Upper lobe of left lung (tissue), 4 donors: ENCODE data around the gene FBXW10.
"Not testable (repeated sequence)": the region's sequence is repeated elsewhere in the genome, so short reads cannot be mapped to it uniquely, and the experiment has no call there.

ENCODE experiments used
- EP300 ChIP-seq, 4 donors: sonication (generic); formaldehyde crosslinking; IDR thresholded peaks; one replicate each; pipeline ENCODE4 v1.5.1; 2017; ENCODE audit warnings: antibody characterized with exemption in 4 of 4, control low read depth in 2 of 4
- POLR2A ChIP-seq, 4 donors: fragments of 450-650 bp; IDR thresholded peaks; one replicate each; pipeline ENCODE4 v1.5.1; 2016 to 2017; ENCODE audit warnings: antibody characterized with exemption in 4 of 4, mild to moderate bottlenecking in 2 of 4
- POLR2AphosphoS5 ChIP-seq, 2 donors: sonication (generic); formaldehyde crosslinking; IDR thresholded peaks; one replicate each; pipeline ENCODE4 v1.5.1; 2017; ENCODE audit warnings: antibody characterized with exemption in 2 of 2
- TF ChIP-seq, protein P1 (sequence below), 6 experiments: fragments of 450-650 bp in 4 of 6; fragments of 200-600 bp in 2 of 6; sonication (generic) in 2 of 6; IDR thresholded peaks; one replicate each; pipeline ENCODE4 v1.5.1; 2016 to 2019; ENCODE audit warnings: antibody characterized with exemption in 6 of 6

DNA sequence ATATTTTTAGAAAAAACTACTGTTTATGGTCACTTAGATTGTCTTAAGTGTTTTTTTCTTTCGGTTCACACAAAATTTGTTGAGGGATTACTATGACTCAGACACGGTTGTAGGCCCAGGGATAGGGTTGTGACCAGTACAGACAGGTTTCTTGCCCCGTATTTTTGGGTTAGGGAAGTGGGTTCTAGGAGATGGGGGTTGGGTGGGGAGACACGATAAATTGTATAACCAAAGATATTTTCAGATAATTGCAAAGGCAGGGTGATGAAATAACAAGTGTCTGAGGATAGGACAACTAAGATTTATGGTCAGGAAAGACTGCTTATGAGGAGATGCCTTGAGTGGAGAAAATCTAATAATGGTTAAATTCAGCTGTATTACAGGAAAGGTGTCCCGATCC, 38.0 kb downstream of the FBXW10 start:
- TF ChIP-seq, protein P1, sequence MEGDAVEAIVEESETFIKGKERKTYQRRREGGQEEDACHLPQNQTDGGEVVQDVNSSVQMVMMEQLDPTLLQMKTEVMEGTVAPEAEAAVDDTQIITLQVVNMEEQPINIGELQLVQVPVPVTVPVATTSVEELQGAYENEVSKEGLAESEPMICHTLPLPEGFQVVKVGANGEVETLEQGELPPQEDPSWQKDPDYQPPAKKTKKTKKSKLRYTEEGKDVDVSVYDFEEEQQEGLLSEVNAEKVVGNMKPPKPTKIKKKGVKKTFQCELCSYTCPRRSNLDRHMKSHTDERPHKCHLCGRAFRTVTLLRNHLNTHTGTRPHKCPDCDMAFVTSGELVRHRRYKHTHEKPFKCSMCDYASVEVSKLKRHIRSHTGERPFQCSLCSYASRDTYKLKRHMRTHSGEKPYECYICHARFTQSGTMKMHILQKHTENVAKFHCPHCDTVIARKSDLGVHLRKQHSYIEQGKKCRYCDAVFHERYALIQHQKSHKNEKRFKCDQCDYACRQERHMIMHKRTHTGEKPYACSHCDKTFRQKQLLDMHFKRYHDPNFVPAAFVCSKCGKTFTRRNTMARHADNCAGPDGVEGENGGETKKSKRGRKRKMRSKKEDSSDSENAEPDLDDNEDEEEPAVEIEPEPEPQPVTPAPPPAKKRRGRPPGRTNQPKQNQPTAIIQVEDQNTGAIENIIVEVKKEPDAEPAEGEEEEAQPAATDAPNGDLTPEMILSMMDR (IDR thresholded peaks at IDR 0.05), result not testable (repeated sequence)
- TF ChIP-seq POLR2A, EP300, POLR2AphosphoS5 (IDR thresholded peaks at IDR 0.05): not testable (repeated sequence)
